Body of pancreas (tissue), 4 donors: ENCODE data around the gene DCAF10.
"Not testable (repeated sequence)": the region's sequence is repeated elsewhere in the genome, so short reads cannot be mapped to it uniquely, and the experiment has no call there.

Experiments
- CTCF ChIP-seq, 7 experiments: fragments of 450-650 bp in 4 of 7; fragments of 200-600 bp in 3 of 7; sonication (generic) in 3 of 7; IDR thresholded peaks; one replicate each; pipeline ENCODE4 v1.5.1; 2016 to 2019; ENCODE audit warnings: antibody characterized with exemption in 7 of 7
- POLR2A ChIP-seq, 3 donors: fragments of 450-650 bp; IDR thresholded peaks; one replicate each; pipeline ENCODE4 v1.6.1; 2016; ENCODE audit warnings: antibody characterized with exemption in 3 of 3, mild to moderate bottlenecking in 2 of 3

DNA sequence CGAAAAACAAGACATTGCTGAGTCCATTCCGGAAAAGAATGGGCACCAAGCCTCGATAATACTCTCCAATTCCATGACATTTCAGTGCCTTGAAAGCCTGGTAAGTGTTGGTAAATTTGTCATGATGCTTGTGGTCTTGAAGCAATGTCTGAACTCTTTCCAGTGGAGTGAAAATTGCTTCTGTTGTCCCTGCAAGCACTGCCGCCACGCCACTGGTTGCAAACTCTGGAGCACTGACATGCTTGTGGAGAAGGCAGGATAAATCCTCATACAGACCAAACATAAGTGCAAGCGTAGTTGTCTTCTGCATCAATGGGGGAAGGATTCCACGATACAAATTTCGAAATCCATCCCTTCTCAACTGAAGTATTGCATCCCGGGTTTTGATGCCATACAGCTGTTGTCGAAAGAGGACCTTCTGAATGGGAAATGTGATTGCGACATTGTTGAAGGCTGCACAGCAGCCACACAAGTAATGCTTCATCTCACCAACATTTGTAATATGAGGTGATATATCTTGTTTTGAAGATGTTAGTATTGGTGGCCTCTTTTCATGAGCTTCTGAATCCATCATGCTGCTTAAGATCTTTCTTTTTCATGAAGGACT, 87.5 kb downstream of the DCAF10 start:
- not testable (repeated sequence) for TF ChIP-seq CTCF, POLR2A (IDR thresholded peaks at IDR 0.05)
